Pancreas (tissue), 10 donors: Measurements from ENCODE around the gene PTPN6. TPM values are rescaled to one million over a fixed set of nuclear protein-coding genes. Genes with fewer than 3 reads are reported as not detected.

Source experiments
- ATAC-seq, 4 donors: fragments of 200-7000 bp; cut with Tn5 transposase; one replicate each; pipeline versions ENCODE4 v1.8.0 to v1.9.1; 2020; ENCODE audit warnings: mild to moderate bottlenecking in 4 of 4, moderate library complexity in 4 of 4
- DNase-seq, 6 donors: peaks; one replicate each; pipeline ENCODE4 v3.0.0-alpha.2; 2020
- FAIRE-seq: peaks from 2 replicates; lab custom pipeline; 2012; peaks lifted over from hg19 to GRCh38; lab: Jason Lieb, UNC
- H3K27ac ChIP-seq, 4 donors: fragments of 200-600 bp; sonication (generic); 1 replicate in 3 of 4; 2 replicates in 1 of 4; pipeline versions ENCODE4 v1.5.0 to v1.8.0; 2020
- H3K27me3 ChIP-seq, 4 donors: fragments of 200-600 bp; one replicate each; pipeline ENCODE4 v1.8.0; 2021
- H3K36me3 ChIP-seq, 3 donors: fragments of 200-600 bp; sonication (generic) in 1 of 3; one replicate each; pipeline versions ENCODE4 v1.5.0 to v1.8.0; 2020 to 2021
- H3K4me1 ChIP-seq, 3 donors: fragments of 200-600 bp; one replicate each; pipeline ENCODE4 v1.8.0; 2021
- H3K4me3 ChIP-seq, 4 donors: fragments of 200-600 bp; sonication (generic) in 2 of 4; one replicate each; pipeline versions ENCODE4 v1.5.0 to v1.8.0; 2020 to 2021
- H3K9me3 ChIP-seq, 4 donors: fragments of 200-600 bp; one replicate each; pipeline ENCODE4 v1.8.0; 2021
- CTCF ChIP-seq, 4 donors: fragments of 200-600 bp; sonication (generic) in 3 of 4; IDR thresholded peaks; one replicate each; pipeline versions ENCODE4 v1.5.0 to v1.8.0; 2021; ENCODE audit warnings: antibody characterized with exemption in 4 of 4
- WGBS, 2 donors: extraction: QIAGEN DNeasy Blood & Tissue Kit; methylation state at CpG; one replicate each; pipeline ENCODE4 v1.1.7; 2013; 5-methylcytosine and 5-hydroxymethylcytosine counted together
- intact Hi-C, 3 donors: fragments of 100-400 bp; cut with DNase I; formaldehyde crosslinking; loops; one replicate each; pipeline versions ENCODE4 v1.11.1 to v1.14.2; 2022
- polyA plus RNA-seq, 2 donors: library from polyadenylated mRNA; stranded (reverse); fragments of 200-250 nt; gene quantifications; one replicate each; pipeline ENCODE4 v1.2.3, GENCODE V29; 2013
- total RNA-seq, 6 donors: library from RNA; stranded (reverse); fragmentation: NEBNext Ultra II Directional in 4 of 6; extraction: Animal tissue kit (Norgen Biotek cat#: 25700) in 4 of 6; gene quantifications; one replicate each; pipeline versions ENCODE4 v1.2.1 to v1.2.4, GENCODE V29; 2021 to 2023
- donor health status: healthy with polysubstance abuse.
- donor health status: DM: no; HTN: no; CAD: no; lungs with moderate emphysema.
- donor health status: DM: no; HTN: no; CAD: no.
- donor health status: control.
- donor health status: control.
- donor health status: Bipolar disorder and iron deficiency.
- donor health status: DM: yes; HTN: yes; CAD: no.
- donor health status: DM: no; HTN: no; CAD: no.
- donor health status: DM: no; HTN: no; CAD: no.
- donor health status: DM: yes; HTN: yes; CAD: no.

PTPN6 gene
- total and polyA plus RNA-seq, 8 donors: 13.3 to 53.1 (median 20.3) TPM

- no peak overlapping the region for H3K27ac ChIP-seq
- no peak for FAIRE-seq
- no peak for TF ChIP-seq CTCF (IDR thresholded peaks at IDR 0.05)
- no peak overlapping the region for H3K4me3 ChIP-seq
- intact Hi-C loops: no loop called here
- peaks cover 12 to 27% (median 26%) of the 10 kb centered on the region in 3 donors for H3K4me1 ChIP-seq
- DNase-seq: no peak
- no peaks in the 10 kb centered on the region for H3K9me3 ChIP-seq
- no peaks in the 10 kb centered on the region for H3K36me3 ChIP-seq
- no peaks in the 10 kb centered on the region for H3K27me3 ChIP-seq
- no peak for ATAC-seq
- WGBS, 2 donors: 50 to 62% methylated on average over 2 of the region's 2 CpGs
Observed at GRCh38 chr12:7004287-7004803, 53.2 kb downstream of the PTPN6 start.

GRCh38 chr12:7004840-7005239, 53.7 kb downstream of the PTPN6 start:
- H3K9me3 ChIP-seq: no peaks in the 10 kb centered on the region
- intact Hi-C loops: no loop called here
- FAIRE-seq (no peak), ATAC-seq (peak in 1 of 4 donors; percentile 27), DNase-seq (no peak)
- H3K36me3 ChIP-seq: no peaks in the 10 kb centered on the region
- no peak for TF ChIP-seq CTCF (IDR thresholded peaks at IDR 0.05)
- no peak overlapping the region for H3K4me3 ChIP-seq
- H3K4me1 ChIP-seq: peaks cover 9 to 27% (median 23%) of the 10 kb centered on the region in 3 donors
- H3K27me3 ChIP-seq: no peaks in the 10 kb centered on the region
- H3K27ac ChIP-seq: peak overlapping the region in 1 of 4 donors; percentile 13
- WGBS, 2 donors: 80 to 83% methylated on average over 2 of the region's 2 CpGs

GRCh38 chr12:7005311-7005710, 54.2 kb downstream of the PTPN6 start:
- Histone ChIP-seq H3K36me3 (no peaks in the 10 kb centered on the region), H3K4me1 (peaks cover 9 to 27% (median 26%) of the 10 kb centered on the region in 3 donors), H3K9me3 (no peaks in the 10 kb centered on the region), H3K27me3 (no peaks in the 10 kb centered on the region), H3K27ac (peak overlapping the region in 3 of 4 donors; percentile 13 to 37 (median 19)), H3K4me3 (no peak overlapping the region)
- DNase-seq: no peak
- intact Hi-C loops: no loop called here
- no peak for TF ChIP-seq CTCF (IDR thresholded peaks at IDR 0.05)
- no peak for FAIRE-seq
- 43 to 50% methylated on average over 2 of the region's 2 CpGs for WGBS, 2 donors
- no peak for ATAC-seq

- no peak for FAIRE-seq
- no peak for DNase-seq
- intact Hi-C loops: no loop called here
- H3K27ac ChIP-seq: peak overlapping the region in 1 of 4 donors; percentile 37
- H3K4me1 ChIP-seq: peaks cover 9 to 27% (median 26%) of the 10 kb centered on the region in 3 donors
- H3K9me3 ChIP-seq: no peaks in the 10 kb centered on the region
- ATAC-seq: no peak
- no peak overlapping the region for H3K4me3 ChIP-seq
- no peak for TF ChIP-seq CTCF (IDR thresholded peaks at IDR 0.05)
- 71 to 73% methylated on average over 3 of the region's 3 CpGs for WGBS, 2 donors
- no peaks in the 10 kb centered on the region for H3K36me3 ChIP-seq
- H3K27me3 ChIP-seq: no peaks in the 10 kb centered on the region
Observed at GRCh38 chr12:7006639-7007038, 55.5 kb downstream of the PTPN6 start.

- Histone ChIP-seq H3K27me3 (no peaks in the 10 kb centered on the region), H3K4me3 (no peak overlapping the region), H3K27ac (no peak overlapping the region), H3K36me3 (no peaks in the 10 kb centered on the region), H3K9me3 (no peaks in the 10 kb centered on the region), H3K4me1 (peaks cover 9 to 27% (median 26%) of the 10 kb centered on the region in 3 donors)
- no peak for DNase-seq
- no peak for TF ChIP-seq CTCF (IDR thresholded peaks at IDR 0.05)
- no peak for FAIRE-seq
- WGBS, 2 donors: 87 to 90% methylated on average over 2 of the region's 2 CpGs
- intact Hi-C loops: no loop called here
- no peak for ATAC-seq
Observed at GRCh38 chr12:7008864-7009263, 57.7 kb downstream of the PTPN6 start.
